Type B pancreatic cell (in vitro differentiated cells): ENCODE results near the gene CALB2. TPM values are rescaled to one million over a fixed set of nuclear protein-coding genes. Genes with fewer than 3 reads are reported as not detected.

Experiments used
- DNase-seq: peaks from one replicate; pipeline ENCODE4 v3.0.0; 2021; ENCODE audit warnings: mixed read lengths; ENCODE audit not compliant: unreplicated experiment; ENCODE audit errors: extremely low spot score
- H3K27ac Mint-ChIP-seq: 2 replicates; pipeline ENCODE4 v1.8.0; 2021; ENCODE audit warnings: mild to moderate bottlenecking, mixed read lengths
- H3K27me3 Mint-ChIP-seq: 2 replicates; pipeline ENCODE4 v1.8.0; 2021; ENCODE audit warnings: mixed read lengths
- H3K36me3 Mint-ChIP-seq: 2 replicates; pipeline ENCODE4 v1.8.0; 2021; ENCODE audit warnings: mixed read lengths
- H3K4me1 Mint-ChIP-seq: one replicate; pipeline ENCODE4 v1.8.0; 2021; ENCODE audit warnings: mixed read lengths; ENCODE audit not compliant: unreplicated experiment
- H3K4me3 Mint-ChIP-seq: 2 replicates; pipeline ENCODE4 v1.8.0; 2021; ENCODE audit warnings: mild to moderate bottlenecking, mixed read lengths
- H3K9me3 Mint-ChIP-seq: 2 replicates; pipeline ENCODE4 v1.8.0; 2021; ENCODE audit warnings: mixed read lengths
- total RNA-seq: library from RNA; stranded (reverse); gene quantifications from 2 replicates; pipeline ENCODE4 v1.2.1, GENCODE V29; 2021; ENCODE audit warnings: low replicate concordance
- TF ChIP-seq, protein P1 (sequence below): fragments of 200-600 bp; sonication (generic); conservative IDR thresholded peaks from 2 replicates; pipeline ENCODE4 v1.5.0; 2021; ENCODE audit warnings: antibody characterized with exemption, mild to moderate bottlenecking

CALB2 gene
- total RNA-seq, 1 donor from 2014 or later = 23.6 TPM

DNA sequence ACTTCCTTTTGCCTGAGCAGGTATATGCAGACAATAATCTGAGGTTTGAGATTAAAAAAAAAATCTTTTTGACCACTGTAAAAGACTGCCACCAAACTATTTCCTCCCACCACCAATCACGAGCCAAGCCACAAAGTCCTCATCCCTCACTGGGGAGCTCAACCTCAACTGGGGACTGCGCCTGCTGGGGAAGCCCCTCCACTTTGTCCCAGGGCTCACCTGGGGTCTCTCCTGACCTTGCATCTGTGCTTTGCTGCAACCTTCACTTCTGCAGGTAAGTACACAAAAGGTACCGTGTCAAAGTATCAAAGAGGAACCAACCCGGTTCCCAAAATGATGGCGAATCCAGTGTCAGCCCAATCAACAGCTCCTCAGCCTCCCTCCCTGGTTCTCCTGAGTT lies 47.8 kb downstream of the CALB2 start:
- Mint-ChIP-seq H3K9me3 (no peaks in the 10 kb centered on the region), H3K4me1 (no peaks in the 10 kb centered on the region), H3K27ac (no peak overlapping the region), H3K36me3 (no peaks in the 10 kb centered on the region), H3K27me3 (peaks cover 36% of the 10 kb centered on the region), H3K4me3 (no peak overlapping the region)
- TF ChIP-seq, protein P1, sequence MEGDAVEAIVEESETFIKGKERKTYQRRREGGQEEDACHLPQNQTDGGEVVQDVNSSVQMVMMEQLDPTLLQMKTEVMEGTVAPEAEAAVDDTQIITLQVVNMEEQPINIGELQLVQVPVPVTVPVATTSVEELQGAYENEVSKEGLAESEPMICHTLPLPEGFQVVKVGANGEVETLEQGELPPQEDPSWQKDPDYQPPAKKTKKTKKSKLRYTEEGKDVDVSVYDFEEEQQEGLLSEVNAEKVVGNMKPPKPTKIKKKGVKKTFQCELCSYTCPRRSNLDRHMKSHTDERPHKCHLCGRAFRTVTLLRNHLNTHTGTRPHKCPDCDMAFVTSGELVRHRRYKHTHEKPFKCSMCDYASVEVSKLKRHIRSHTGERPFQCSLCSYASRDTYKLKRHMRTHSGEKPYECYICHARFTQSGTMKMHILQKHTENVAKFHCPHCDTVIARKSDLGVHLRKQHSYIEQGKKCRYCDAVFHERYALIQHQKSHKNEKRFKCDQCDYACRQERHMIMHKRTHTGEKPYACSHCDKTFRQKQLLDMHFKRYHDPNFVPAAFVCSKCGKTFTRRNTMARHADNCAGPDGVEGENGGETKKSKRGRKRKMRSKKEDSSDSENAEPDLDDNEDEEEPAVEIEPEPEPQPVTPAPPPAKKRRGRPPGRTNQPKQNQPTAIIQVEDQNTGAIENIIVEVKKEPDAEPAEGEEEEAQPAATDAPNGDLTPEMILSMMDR = no peak
- no peak for DNase-seq

DNA sequence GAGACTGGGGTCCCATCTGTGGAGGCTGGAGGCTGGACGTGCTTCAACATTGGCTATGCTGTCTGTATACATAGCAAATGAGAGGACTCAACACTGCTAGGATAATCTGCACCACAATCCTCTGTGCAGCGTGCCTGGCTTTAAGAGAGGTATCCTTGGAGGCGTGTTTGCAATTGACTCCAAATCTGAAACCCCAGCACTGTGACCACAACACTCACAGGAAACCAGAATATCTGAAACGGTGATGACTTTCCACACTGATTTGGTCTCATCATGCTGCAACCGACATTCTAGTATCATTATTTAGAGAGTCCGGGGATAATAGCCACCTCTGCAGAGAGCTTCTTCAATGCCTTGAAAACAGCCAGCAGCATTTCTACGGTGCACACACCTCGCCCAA lies 48.2 kb downstream of the CALB2 start:
- no peaks in the 10 kb centered on the region for H3K9me3 Mint-ChIP-seq

DNA sequence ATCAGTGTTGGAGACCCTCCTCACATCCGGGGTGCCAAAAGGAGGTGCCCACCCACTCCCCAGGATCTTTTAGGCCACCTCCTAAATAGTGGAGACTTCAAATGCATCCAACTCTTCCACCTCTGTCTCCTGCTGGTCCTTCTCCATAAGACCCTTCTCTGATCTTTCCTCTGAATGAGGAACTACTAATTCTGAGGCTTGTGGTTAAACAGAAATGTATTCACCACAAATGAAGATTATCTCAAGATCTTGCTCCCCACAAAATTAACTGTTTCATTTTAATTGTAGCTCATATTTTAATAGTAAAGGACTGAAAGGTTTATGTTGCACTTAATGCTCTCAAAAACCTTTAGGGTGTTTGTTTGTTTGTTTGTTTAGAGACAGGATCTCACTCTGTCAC lies 49.2 kb downstream of the CALB2 start:
- TF ChIP-seq, protein P1 = no peak
- Mint-ChIP-seq H3K4me3 (no peak overlapping the region), H3K27ac (no peak overlapping the region), H3K27me3 (peaks cover 39% of the 10 kb centered on the region), H3K4me1 (peaks cover 3% of the 10 kb centered on the region), H3K36me3 (no peaks in the 10 kb centered on the region), H3K9me3 (no peaks in the 10 kb centered on the region)
- no peak for DNase-seq

More for the DNA sequence above, 48.2 kb downstream of the CALB2 start:
- Mint-ChIP-seq H3K4me1 (no peaks in the 10 kb centered on the region), H3K4me3 (no peak overlapping the region), H3K27ac (no peak overlapping the region), H3K36me3 (no peaks in the 10 kb centered on the region), H3K27me3 (peaks cover 37% of the 10 kb centered on the region)
- TF ChIP-seq, protein P1 = no peak
- no peak for DNase-seq

DNA sequence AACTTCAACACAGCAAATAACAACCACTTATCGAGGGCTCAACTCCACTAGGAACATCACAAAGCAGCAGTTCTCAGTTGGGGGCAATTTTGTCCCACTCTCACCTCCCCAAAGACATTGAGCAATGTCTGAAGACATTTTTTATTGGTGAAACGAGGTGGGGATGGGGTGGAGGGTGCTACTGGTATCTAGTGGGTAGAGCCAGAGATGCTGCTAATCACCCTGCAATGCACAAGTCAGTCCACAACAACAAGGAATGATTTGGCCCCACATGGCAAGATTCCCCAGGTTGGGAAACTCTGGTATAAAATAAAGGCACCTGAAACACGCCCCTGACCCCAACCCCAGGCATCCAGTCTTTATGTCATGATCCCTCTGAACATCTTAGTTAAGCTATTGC lies 50.0 kb downstream of the CALB2 start:
- Mint-ChIP-seq H3K36me3 (no peaks in the 10 kb centered on the region), H3K4me1 (peaks cover 6% of the 10 kb centered on the region), H3K4me3 (no peak overlapping the region), H3K27ac (no peak overlapping the region), H3K9me3 (no peaks in the 10 kb centered on the region), H3K27me3 (peaks cover 42% of the 10 kb centered on the region)
- TF ChIP-seq, protein P1 = no peak
- DNase-seq = no peak

DNA sequence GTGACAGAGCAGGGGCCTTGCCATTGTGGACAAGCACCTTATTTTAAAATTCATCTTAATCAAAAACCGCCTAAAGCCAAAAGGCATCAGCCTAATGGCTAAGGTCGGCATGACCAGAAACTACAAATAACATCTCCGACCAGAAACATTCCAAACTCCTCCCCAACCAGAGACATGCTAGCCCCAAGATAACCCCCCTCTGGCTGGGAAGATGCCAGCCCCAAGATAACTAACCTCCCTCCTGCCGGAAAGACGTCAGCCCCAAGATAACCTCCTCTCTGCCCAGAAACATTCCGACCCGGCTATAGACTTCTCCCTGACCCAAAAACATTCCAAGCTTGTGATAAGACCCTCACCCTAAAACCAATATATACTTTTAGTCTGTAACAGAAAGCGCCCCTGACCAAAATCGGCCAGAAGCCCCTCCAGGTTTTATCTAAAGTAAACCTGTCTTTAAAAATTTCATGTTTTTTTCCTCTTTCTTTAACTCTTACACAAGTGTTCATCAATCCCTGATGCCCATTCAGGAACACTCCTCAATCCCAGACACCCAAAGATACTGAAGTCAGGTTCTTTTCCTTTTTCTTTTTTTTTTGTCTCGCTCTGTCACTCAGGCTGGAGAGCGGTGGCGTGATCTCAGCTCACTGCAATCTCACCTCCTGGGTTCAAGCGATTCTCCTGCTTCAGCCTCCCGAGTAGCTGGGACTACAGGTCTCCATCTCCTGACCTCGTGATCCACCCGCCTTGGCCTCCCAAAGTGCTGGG lies 50.7 kb downstream of the CALB2 start:
- peaks cover 6% of the 10 kb centered on the region for H3K4me1 Mint-ChIP-seq
- H3K4me3 Mint-ChIP-seq = no peak overlapping the region
- H3K27ac Mint-ChIP-seq = no peak overlapping the region
- H3K27me3 Mint-ChIP-seq = peaks cover 42% of the 10 kb centered on the region
- TF ChIP-seq, protein P1 = no peak
- H3K9me3 Mint-ChIP-seq = no peaks in the 10 kb centered on the region
- H3K36me3 Mint-ChIP-seq = no peaks in the 10 kb centered on the region
- no peak for DNase-seq
